Activated B cell treated with CpG ODN at 0.5 μM for 24 hours (primary cell): ENCODE measurements around the gene HGFAC. TPM values are rescaled to one million over a fixed set of nuclear protein-coding genes. Genes with fewer than 3 reads are reported as not detected.

Experiments
- ATAC-seq: fragments of 200-7000 bp; cut with Tn5 transposase; one replicate; pipeline ENCODE4 v1.10.0; 2021; ENCODE audit warnings: low read depth, mild to moderate bottlenecking, moderate library complexity
- CTCF ChIA-PET: fragments of 350-600 bp; sonication (Branson Sonifier 250); formaldehyde crosslinking; loops from one replicate; lab custom pipeline; 2021; ENCODE audit warnings: antibody characterized with exemption; lab: Charles Lee
- POLR2A ChIA-PET: fragments of 350-600 bp; sonication (Branson Sonifier 250); formaldehyde crosslinking; loops from one replicate; lab custom pipeline; 2021; ENCODE audit warnings: antibody characterized with exemption; lab: Charles Lee
- DNase-seq: peaks from one replicate; pipeline ENCODE4 v3.0.0; 2022
- H3K27ac Mint-ChIP-seq: one replicate; pipeline ENCODE4 v1.8.0; 2020; ENCODE audit warnings: mixed read lengths
- H3K27me3 Mint-ChIP-seq: one replicate; pipeline ENCODE4 v1.8.0; 2021; ENCODE audit warnings: mixed read lengths
- H3K36me3 Mint-ChIP-seq: one replicate; pipeline ENCODE4 v1.8.0; 2021; ENCODE audit warnings: low read depth, mixed read lengths
- H3K4me1 Mint-ChIP-seq: one replicate; pipeline ENCODE4 v1.8.0; 2021; ENCODE audit warnings: mixed read lengths
- H3K4me3 Mint-ChIP-seq: one replicate; pipeline ENCODE4 v1.8.0; 2020; ENCODE audit warnings: mild to moderate bottlenecking, mixed read lengths
- H3K9me3 Mint-ChIP-seq: one replicate; pipeline ENCODE4 v1.8.0; 2020; ENCODE audit warnings: mixed read lengths
- intact Hi-C: fragments of 100-400 bp; cut with micrococcal nuclease; formaldehyde crosslinking; loops from one replicate; pipeline ENCODE4 v1.15.1; 2024
- total RNA-seq: library from RNA; stranded (reverse); gene quantifications from 2 replicates; pipeline ENCODE4 v1.2.3, GENCODE V29; 2022
- TF ChIP-seq, protein P1 (sequence below): fragments of 200-600 bp; IDR thresholded peaks from one replicate; pipeline ENCODE4 v1.8.0; 2022; ENCODE audit warnings: antibody characterized with exemption, mild to moderate bottlenecking

The HGFAC gene
- total RNA-seq, 1 donor from 2014 or later = not detected

GRCh38 chr4:3413675-3414420, 27.9 kb upstream of the HGFAC start:
- H3K27ac Mint-ChIP-seq = no peak overlapping the region
- TF ChIP-seq, protein P1, sequence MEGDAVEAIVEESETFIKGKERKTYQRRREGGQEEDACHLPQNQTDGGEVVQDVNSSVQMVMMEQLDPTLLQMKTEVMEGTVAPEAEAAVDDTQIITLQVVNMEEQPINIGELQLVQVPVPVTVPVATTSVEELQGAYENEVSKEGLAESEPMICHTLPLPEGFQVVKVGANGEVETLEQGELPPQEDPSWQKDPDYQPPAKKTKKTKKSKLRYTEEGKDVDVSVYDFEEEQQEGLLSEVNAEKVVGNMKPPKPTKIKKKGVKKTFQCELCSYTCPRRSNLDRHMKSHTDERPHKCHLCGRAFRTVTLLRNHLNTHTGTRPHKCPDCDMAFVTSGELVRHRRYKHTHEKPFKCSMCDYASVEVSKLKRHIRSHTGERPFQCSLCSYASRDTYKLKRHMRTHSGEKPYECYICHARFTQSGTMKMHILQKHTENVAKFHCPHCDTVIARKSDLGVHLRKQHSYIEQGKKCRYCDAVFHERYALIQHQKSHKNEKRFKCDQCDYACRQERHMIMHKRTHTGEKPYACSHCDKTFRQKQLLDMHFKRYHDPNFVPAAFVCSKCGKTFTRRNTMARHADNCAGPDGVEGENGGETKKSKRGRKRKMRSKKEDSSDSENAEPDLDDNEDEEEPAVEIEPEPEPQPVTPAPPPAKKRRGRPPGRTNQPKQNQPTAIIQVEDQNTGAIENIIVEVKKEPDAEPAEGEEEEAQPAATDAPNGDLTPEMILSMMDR = no peak
- POLR2A ChIA-PET = no interaction called here
- H3K4me3 Mint-ChIP-seq = no peak overlapping the region
- no peaks in the 10 kb centered on the region for H3K9me3 Mint-ChIP-seq
- intact Hi-C loops = no loop called here
- H3K36me3 Mint-ChIP-seq = peaks cover 2% of the 10 kb centered on the region
- H3K4me1 Mint-ChIP-seq = peaks cover 7% of the 10 kb centered on the region
- CTCF ChIA-PET = interaction anchor here (1.2 kb wide), 1 partner anchor 68 kb away, joined by 7 read pairs; no protein-coding TSS in a partner anchor
- DNase-seq = no peak
- no peaks in the 10 kb centered on the region for H3K27me3 Mint-ChIP-seq
- ATAC-seq = no peak

DNA sequence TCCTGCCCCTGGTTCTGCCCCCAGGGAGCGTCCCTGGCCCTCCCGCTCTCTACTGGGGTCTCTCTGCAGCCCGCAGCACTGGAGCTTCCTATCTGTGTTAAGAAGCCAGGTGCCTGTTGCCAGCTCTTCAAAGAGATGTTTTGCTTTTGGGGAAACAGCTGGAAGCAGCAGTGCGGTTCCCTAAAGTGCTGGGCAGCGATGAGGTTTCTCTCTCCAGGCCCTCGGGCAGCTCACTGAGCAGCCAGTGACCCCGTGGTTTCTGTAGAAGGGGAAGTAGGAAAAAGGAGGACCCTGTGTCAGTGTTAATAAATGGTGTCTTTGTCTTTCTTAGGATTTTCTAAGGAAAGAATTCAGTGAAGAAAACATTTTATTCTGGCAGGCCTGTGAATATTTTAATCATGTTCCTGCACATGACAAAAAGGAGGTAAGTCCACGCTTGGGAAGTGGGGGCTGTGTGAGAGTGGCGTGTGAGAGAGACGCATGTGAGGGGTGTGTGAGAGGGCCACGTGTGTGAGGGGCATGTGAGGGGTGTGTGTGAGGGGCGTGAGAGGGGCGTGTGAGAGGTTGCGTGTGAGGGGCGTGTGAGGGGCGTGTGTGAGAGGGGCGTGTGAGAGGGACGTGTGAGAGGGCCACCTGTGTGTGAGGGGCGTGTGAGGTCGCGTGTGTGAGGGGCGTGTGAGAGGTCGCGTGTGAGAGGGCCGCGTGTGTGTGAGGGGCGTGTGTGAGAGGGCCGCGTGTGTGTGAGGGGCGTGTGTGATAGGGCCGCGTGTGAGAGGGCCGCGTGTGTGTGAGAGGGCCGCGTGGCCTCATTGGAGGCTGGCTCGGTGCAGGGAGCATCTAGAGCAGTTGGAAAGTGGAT, 27.1 kb upstream of the HGFAC start:
- intact Hi-C loops = no loop called here
- TF ChIP-seq, protein P1 = no peak
- Mint-ChIP-seq H3K27me3 (no peaks in the 10 kb centered on the region), H3K9me3 (no peaks in the 10 kb centered on the region), H3K36me3 (peaks cover 2% of the 10 kb centered on the region), H3K4me3 (no peak overlapping the region), H3K4me1 (peaks cover 7% of the 10 kb centered on the region), H3K27ac (no peak overlapping the region)
- no peak for ATAC-seq
- CTCF ChIA-PET = interaction anchor here (1.2 kb wide), 1 partner anchor 69 kb away, joined by 7 read pairs; no protein-coding TSS in a partner anchor
- DNase-seq = no peak
- POLR2A ChIA-PET = no interaction called here

- Mint-ChIP-seq H3K27me3 (no peaks in the 10 kb centered on the region), H3K4me3 (no peak overlapping the region), H3K36me3 (peaks cover 2% of the 10 kb centered on the region), H3K4me1 (peaks cover 7% of the 10 kb centered on the region), H3K9me3 (no peaks in the 10 kb centered on the region), H3K27ac (no peak overlapping the region)
- ATAC-seq (no peak), DNase-seq (no peak)
- ChIA-PET CTCF (interaction anchor here (1.1 kb wide), 1 partner anchor 70 kb away, joined by 5 read pairs; no protein-coding TSS in a partner anchor), POLR2A (no interaction called here)
- TF ChIP-seq, protein P1 = no peak
- intact Hi-C loops = no loop called here
Observed at GRCh38 chr4:3415471-3416141, 26.2 kb upstream of the HGFAC start.

DNA sequence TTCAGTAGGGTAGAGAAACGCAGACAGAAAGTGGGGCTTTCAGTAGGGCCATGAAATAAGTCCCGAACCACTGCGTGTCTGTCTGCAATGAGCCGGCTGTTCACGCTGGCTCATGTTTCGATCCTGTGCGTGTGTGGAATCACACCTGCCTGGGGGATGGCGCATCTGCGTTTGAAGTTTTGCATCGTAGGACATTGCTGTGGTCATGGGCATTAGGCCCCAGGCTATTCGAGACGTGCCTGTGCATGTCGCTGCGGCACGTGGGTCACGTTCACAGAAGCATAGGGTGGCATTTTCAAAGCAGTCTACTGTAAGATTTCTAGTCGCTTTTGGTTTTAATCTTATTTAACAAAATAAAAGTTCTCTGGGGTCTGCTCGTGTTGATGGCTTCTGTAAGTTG, 25.5 kb upstream of the HGFAC start:
- ChIA-PET POLR2A (interaction anchor here (0.7 kb wide), 1 partner anchor 47 kb away, joined by 3 read pairs; no protein-coding TSS in a partner anchor), CTCF (interaction anchor here (1.1 kb wide), 1 partner anchor 71 kb away, joined by 5 read pairs; no protein-coding TSS in a partner anchor)
- ATAC-seq (no peak), DNase-seq (no peak)
- H3K27ac Mint-ChIP-seq = no peak overlapping the region
- no peak overlapping the region for H3K4me3 Mint-ChIP-seq
- intact Hi-C loops = no loop called here
- TF ChIP-seq, protein P1 = no peak
- no peaks in the 10 kb centered on the region for H3K27me3 Mint-ChIP-seq
- H3K9me3 Mint-ChIP-seq = no peaks in the 10 kb centered on the region
- peaks cover 2% of the 10 kb centered on the region for H3K36me3 Mint-ChIP-seq
- H3K4me1 Mint-ChIP-seq = peaks cover 7% of the 10 kb centered on the region
